Colon (tissue), 2 donors: ENCODE measurements around the gene NINJ1.
"Not testable (repeated sequence)": the region's sequence is repeated elsewhere in the genome, so short reads cannot be mapped to it uniquely, and the experiment has no call there.

Experiments
- FAIRE-seq: peaks from 2 replicates; lab custom pipeline; 2012; peaks lifted over from hg19 to GRCh38; lab: Jason Lieb, UNC
- donor health status: control.
- donor health status: control.

The NINJ1 gene

GRCh38 chr9:93118863-93119702, 15.0 kb downstream of the NINJ1 start:
- FAIRE-seq = no peak

- FAIRE-seq = no peak
Observed at GRCh38 chr9:93117924-93118862, 15.9 kb downstream of the NINJ1 start.

- FAIRE-seq = not testable (repeated sequence)
Observed at GRCh38 chr9:93117521-93117920, 16.5 kb downstream of the NINJ1 start.

GRCh38 chr9:93116072-93116961, 17.7 kb downstream of the NINJ1 start:
- no peak for FAIRE-seq

GRCh38 chr9:93115486-93116071, 18.5 kb downstream of the NINJ1 start:
- no peak for FAIRE-seq

- FAIRE-seq = no peak
Observed at GRCh38 chr9:93114984-93115335, 19.1 kb downstream of the NINJ1 start.

GRCh38 chr9:93114169-93114983, 19.7 kb downstream of the NINJ1 start:
- FAIRE-seq = no peak

GRCh38 chr9:93112864-93113389, 21.1 kb downstream of the NINJ1 start:
- no peak for FAIRE-seq

- FAIRE-seq = no peak
Observed at GRCh38 chr9:93112116-93112863, 21.8 kb downstream of the NINJ1 start.

- FAIRE-seq = no peak
Observed at GRCh38 chr9:93111371-93112115, 22.5 kb downstream of the NINJ1 start.

- no peak for FAIRE-seq
Observed at GRCh38 chr9:93111001-93111370, 23.1 kb downstream of the NINJ1 start.

- FAIRE-seq = no peak
Observed at GRCh38 chr9:93110311-93110855, 23.7 kb downstream of the NINJ1 start.

GRCh38 chr9:93108291-93109041, 25.6 kb downstream of the NINJ1 start:
- FAIRE-seq = no peak

GRCh38 chr9:93107825-93108161, 26.3 kb downstream of the NINJ1 start:
- FAIRE-seq = no peak

GRCh38 chr9:93107151-93107824, 26.8 kb downstream of the NINJ1 start:
- no peak for FAIRE-seq

GRCh38 chr9:93105620-93106019, 28.4 kb downstream of the NINJ1 start:
- FAIRE-seq = no peak

- FAIRE-seq = not testable (repeated sequence)
Observed at GRCh38 chr9:93101086-93101485, 33.0 kb downstream of the NINJ1 start.

GRCh38 chr9:93100276-93100636, 33.8 kb downstream of the NINJ1 start:
- FAIRE-seq = no peak
